A549 (cell line): ENCODE data around the gene MBD1. TPM values are rescaled to one million over a fixed set of nuclear protein-coding genes. Genes with fewer than 3 reads are reported as not detected.

ENCODE experiments used
- ATAC-seq, 2 experiments: fragments of 200-7000 bp in 1 of 2; fragments of >200 bp in 1 of 2; cut with Nextera tagmentation in 1 of 2; cut with Tn5 transposase in 1 of 2; 3 replicates each; pipeline versions ENCODE4 v1.8.0 to v1.9.1; 2018 to 2020; ENCODE audit warnings: mild to moderate bottlenecking in 1 of 2, moderate library complexity in 1 of 2
- CTCF ChIA-PET: fragments of 300-600 bp; sonication (Branson Sonifier 250); formaldehyde crosslinking; extraction: SDS; loops from one replicate; lab custom pipeline; 2021; ENCODE audit warnings: antibody characterized with exemption, inconsistent platforms; lab: Yijun Ruan, JAX
- POLR2A ChIA-PET: fragments of 350-600 bp; formaldehyde crosslinking; extraction: SDS; loops from one replicate; lab custom pipeline; 2021; ENCODE audit warnings: antibody characterized with exemption, inconsistent platforms; lab: Yijun Ruan, JAX
- DNase-seq, 2 experiments: peaks; one replicate each; pipeline versions ENCODE4 v3.0.0 to v3.0.0-alpha.2; 2011 to 2016; ENCODE audit warnings: low read depth in 1 of 2, low spot score in 1 of 2
- FAIRE-seq: peaks from 2 replicates; lab custom pipeline; 2011; peaks lifted over from hg19 to GRCh38; lab: Jason Lieb, UNC
- H3K27ac ChIP-seq, 2 experiments: fragments of >200 bp; sonication (Bioruptor Twin); formaldehyde crosslinking; 3 replicates each; pipeline ENCODE4 v1.5.1; 2016 to 2017
- H3K4me1 ChIP-seq: fragments of >200 bp; sonication (Bioruptor Twin); formaldehyde crosslinking; 3 replicates; pipeline ENCODE4 v1.6.1; 2016
- H3K4me2 ChIP-seq: fragments of >200 bp; sonication (Bioruptor Twin); formaldehyde crosslinking; 3 replicates; pipeline ENCODE4 v1.6.1; 2016
- H3K4me3 ChIP-seq: fragments of >200 bp; sonication (Bioruptor Twin); formaldehyde crosslinking; 3 replicates; pipeline ENCODE4 v1.5.1; 2016
- H3K9me3 ChIP-seq: fragments of >200 bp; sonication (Bioruptor Twin); formaldehyde crosslinking; 3 replicates; pipeline ENCODE4 v1.6.1; 2016
- CBX2 ChIP-seq: fragments of 200-600 bp; sonication (generic); IDR thresholded peaks from 2 replicates; pipeline ENCODE4 v1.6.1; 2016; ENCODE audit warnings: low read depth, mild to moderate bottlenecking, borderline replicate concordance
- CHD2 ChIP-seq: fragments of 150-350 bp; IDR thresholded peaks from 2 replicates; pipeline ENCODE4 v1.6.1; 2014; ENCODE audit warnings: low read length; ENCODE audit not compliant: partially characterized antibody
- EHF ChIP-seq: fragments of 250-450 bp; sonication (Bioruptor Pico); IDR thresholded peaks from 2 replicates; pipeline ENCODE4 v1.5.0; 2020; ENCODE audit warnings: mild to moderate bottlenecking
- EP300 ChIP-seq, 2 experiments: fragments of >200 bp; sonication (Bioruptor Twin); formaldehyde crosslinking; IDR thresholded peaks; 2 replicates in 1 of 2; 3 replicates in 1 of 2; pipeline ENCODE4 v1.6.1; 2016 to 2017
- HDAC2 ChIP-seq: fragments of 200-600 bp; sonication (generic); IDR thresholded peaks from 2 replicates; pipeline ENCODE4 v1.6.1; 2016
- JUN ChIP-seq, 2 experiments: fragments of >200 bp; sonication (Bioruptor Twin); formaldehyde crosslinking; IDR thresholded peaks; 2 replicates in 1 of 2; 3 replicates in 1 of 2; pipeline ENCODE4 v1.6.1; 2016 to 2017
- JUNB ChIP-seq: fragments of >200 bp; sonication (Bioruptor Twin); formaldehyde crosslinking; IDR thresholded peaks from 2 replicates; pipeline ENCODE4 v1.6.1; 2016
- KDM1A ChIP-seq: fragments of 200-600 bp; sonication (generic); IDR thresholded peaks from 2 replicates; pipeline ENCODE4 v1.6.1; 2016; ENCODE audit warnings: low read depth, mild to moderate bottlenecking
- MAZ ChIP-seq: fragments of 150-350 bp; IDR thresholded peaks from 2 replicates; pipeline ENCODE4 v1.6.1; 2014; ENCODE audit warnings: antibody characterized with exemption, low read depth, low read length, borderline replicate concordance
- NPAS2 ChIP-seq: fragments of 250-450 bp; sonication (Bioruptor Pico); IDR thresholded peaks from 2 replicates; pipeline ENCODE4 v1.8.0; 2022; ENCODE audit warnings: mild to moderate bottlenecking, moderate library complexity, borderline replicate concordance
- PHF8 ChIP-seq: fragments of 200-600 bp; sonication (generic); IDR thresholded peaks from 2 replicates; pipeline ENCODE4 v1.6.1; 2016; ENCODE audit warnings: low read depth, mild to moderate bottlenecking, antibody characterized with exemption, moderate library complexity, borderline replicate concordance
- SMC3 ChIP-seq: fragments of >200 bp; sonication (Bioruptor Twin); formaldehyde crosslinking; IDR thresholded peaks from 3 replicates; pipeline ENCODE4 v1.6.1; 2018; ENCODE audit warnings: inconsistent platforms
- ZC3H11A ChIP-seq: fragments of 450-650 bp; IDR thresholded peaks from 2 replicates; pipeline ENCODE4 v1.6.1; 2014; ENCODE audit warnings: antibody characterized with exemption, mild to moderate bottlenecking
- ZNF302 ChIP-seq: fragments of 250-450 bp; sonication (Bioruptor Pico); IDR thresholded peaks from 2 replicates; pipeline ENCODE4 v1.9.0; 2021; ENCODE audit warnings: inconsistent platforms, mild to moderate bottlenecking, moderate library complexity
- WGBS: methylation state at CpG from one replicate; pipeline ENCODE4 v1.1.6; 2017; ENCODE audit errors: missing lambda C conversion rate; 5-methylcytosine and 5-hydroxymethylcytosine counted together
- polyA plus RNA-seq, 4 experiments: library from polyadenylated mRNA; depleted of rRNA in 3 of 4; stranded (reverse); fragments of >200 nt; fragmentation: RNase III in 1 of 4; extraction: RNeasy Plus Mini Kit Qiagen cat#74134 plus additional on column Dnase treatment in 1 of 4; gene quantifications; 2 replicates in 3 of 4; 3 replicates in 1 of 4; pipeline ENCODE4 v1.2.3, GENCODE V29; 2011 to 2017
- TF ChIP-seq, protein P1 (sequence below): IDR thresholded peaks from 2 replicates; pipeline ENCODE4 v1.6.1; 2012
- TF ChIP-seq, protein P2 (sequence below): fragments of 200-600 bp; sonication (generic); IDR thresholded peaks from 2 replicates; pipeline ENCODE4 v1.6.1; 2016; ENCODE audit warnings: antibody characterized with exemption, mild to moderate bottlenecking, moderate library complexity
- TF ChIP-seq, protein P3 (sequence below): IDR thresholded peaks from 2 replicates; pipeline ENCODE4 v1.6.1; 2012
- TF ChIP-seq, protein P4 (sequence below): fragments of >200 bp; sonication (Bioruptor Twin); formaldehyde crosslinking; IDR thresholded peaks from 2 replicates; pipeline ENCODE4 v1.6.1; 2016

The MBD1 gene
- polyA plus RNA-seq, 2 of the 4 experiments (the other 2 are of a cell fraction): 27.9 to 28.6 TPM

DNA sequence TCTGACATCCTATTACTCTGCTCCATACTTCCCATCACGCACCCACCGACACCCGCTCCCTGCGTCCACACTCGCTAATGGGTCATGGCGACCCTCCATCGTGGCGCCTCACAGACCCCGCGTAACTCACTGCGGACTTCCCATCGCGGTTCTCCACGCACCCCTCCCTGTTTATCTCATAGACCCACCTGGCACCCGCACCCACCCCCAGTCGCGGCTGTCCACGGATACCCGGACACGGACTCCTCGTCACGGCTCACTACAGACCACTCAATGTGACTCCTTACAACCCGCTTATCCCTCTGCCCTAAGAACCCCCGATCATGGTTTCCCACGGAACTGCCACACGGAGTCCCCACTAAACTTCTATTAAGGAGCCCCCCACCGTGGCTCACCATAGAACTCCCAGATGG, 5.7 kb upstream of the MBD1 start:
- H3K27ac ChIP-seq: peak overlapping the region; percentile 74 to 96
- DNase-seq: no peak
- no peak for TF ChIP-seq SMC3
- no peak for TF ChIP-seq ZNF302 (CRISPR knock-in tag)
- TF ChIP-seq, protein P1, sequence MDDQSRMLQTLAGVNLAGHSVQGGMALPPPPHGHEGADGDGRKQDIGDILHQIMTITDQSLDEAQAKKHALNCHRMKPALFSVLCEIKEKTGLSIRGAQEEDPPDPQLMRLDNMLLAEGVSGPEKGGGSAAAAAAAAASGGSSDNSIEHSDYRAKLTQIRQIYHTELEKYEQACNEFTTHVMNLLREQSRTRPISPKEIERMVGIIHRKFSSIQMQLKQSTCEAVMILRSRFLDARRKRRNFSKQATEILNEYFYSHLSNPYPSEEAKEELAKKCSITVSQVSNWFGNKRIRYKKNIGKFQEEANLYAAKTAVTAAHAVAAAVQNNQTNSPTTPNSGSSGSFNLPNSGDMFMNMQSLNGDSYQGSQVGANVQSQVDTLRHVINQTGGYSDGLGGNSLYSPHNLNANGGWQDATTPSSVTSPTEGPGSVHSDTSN: no peak
- TF ChIP-seq, protein P2, sequence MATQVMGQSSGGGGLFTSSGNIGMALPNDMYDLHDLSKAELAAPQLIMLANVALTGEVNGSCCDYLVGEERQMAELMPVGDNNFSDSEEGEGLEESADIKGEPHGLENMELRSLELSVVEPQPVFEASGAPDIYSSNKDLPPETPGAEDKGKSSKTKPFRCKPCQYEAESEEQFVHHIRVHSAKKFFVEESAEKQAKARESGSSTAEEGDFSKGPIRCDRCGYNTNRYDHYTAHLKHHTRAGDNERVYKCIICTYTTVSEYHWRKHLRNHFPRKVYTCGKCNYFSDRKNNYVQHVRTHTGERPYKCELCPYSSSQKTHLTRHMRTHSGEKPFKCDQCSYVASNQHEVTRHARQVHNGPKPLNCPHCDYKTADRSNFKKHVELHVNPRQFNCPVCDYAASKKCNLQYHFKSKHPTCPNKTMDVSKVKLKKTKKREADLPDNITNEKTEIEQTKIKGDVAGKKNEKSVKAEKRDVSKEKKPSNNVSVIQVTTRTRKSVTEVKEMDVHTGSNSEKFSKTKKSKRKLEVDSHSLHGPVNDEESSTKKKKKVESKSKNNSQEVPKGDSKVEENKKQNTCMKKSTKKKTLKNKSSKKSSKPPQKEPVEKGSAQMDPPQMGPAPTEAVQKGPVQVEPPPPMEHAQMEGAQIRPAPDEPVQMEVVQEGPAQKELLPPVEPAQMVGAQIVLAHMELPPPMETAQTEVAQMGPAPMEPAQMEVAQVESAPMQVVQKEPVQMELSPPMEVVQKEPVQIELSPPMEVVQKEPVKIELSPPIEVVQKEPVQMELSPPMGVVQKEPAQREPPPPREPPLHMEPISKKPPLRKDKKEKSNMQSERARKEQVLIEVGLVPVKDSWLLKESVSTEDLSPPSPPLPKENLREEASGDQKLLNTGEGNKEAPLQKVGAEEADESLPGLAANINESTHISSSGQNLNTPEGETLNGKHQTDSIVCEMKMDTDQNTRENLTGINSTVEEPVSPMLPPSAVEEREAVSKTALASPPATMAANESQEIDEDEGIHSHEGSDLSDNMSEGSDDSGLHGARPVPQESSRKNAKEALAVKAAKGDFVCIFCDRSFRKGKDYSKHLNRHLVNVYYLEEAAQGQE: no peak
- no peak for TF ChIP-seq MAZ
- no peak for TF ChIP-seq KDM1A
- no peak for TF ChIP-seq EHF (CRISPR knock-in tag)
- TF ChIP-seq NPAS2 (CRISPR knock-in tag): no peak
- TF ChIP-seq JUNB: no peak
- TF ChIP-seq, all 56 proteins: peak for 0
- ChIA-PET POLR2A (no interaction called here), CTCF (no interaction called here)
- peak; percentile 1 to 5; a peak in 3 of 6 replicates for ATAC-seq
- no peak for FAIRE-seq
- 1% methylated on average over 15 of the region's 27 CpGs for WGBS
- H3K9me3 ChIP-seq: no peaks in the 10 kb centered on the region
- H3K4me2 ChIP-seq: peak overlapping the region; percentile 90
- H3K4me1 ChIP-seq: peaks cover 9% of the 10 kb centered on the region
- H3K4me3 ChIP-seq: peak overlapping the region; percentile 70

DNA sequence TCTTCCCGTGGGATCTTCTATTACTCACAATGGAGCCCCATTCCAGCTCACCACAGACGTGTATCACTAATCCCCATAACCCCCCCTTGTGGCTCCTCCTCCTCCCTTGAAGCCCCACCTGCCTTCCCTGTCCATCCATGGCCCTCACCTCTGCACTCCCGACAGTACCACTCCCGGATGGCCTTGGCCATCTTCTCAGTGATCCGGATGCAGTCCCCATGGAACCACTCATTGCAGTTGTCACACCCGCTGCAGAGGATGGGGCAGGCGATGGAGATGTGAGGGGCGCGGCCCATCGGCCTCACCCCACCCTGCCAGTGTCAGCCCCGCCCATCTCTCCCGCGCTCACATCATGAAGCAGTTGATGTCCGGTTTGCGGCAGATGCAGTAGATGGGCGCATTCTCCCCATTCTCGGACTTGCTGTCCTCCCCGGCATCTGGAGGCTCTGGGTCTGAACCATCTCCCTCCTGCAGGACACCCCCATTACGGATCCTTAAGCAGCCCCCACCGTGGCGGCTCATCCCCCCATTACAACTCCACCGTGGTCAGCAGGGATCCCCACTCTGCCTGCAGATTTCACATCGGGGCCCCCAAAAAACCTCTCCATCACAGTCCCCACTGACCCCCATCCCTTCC, 5.2 kb upstream of the MBD1 start:
- FAIRE-seq: no peak

DNA sequence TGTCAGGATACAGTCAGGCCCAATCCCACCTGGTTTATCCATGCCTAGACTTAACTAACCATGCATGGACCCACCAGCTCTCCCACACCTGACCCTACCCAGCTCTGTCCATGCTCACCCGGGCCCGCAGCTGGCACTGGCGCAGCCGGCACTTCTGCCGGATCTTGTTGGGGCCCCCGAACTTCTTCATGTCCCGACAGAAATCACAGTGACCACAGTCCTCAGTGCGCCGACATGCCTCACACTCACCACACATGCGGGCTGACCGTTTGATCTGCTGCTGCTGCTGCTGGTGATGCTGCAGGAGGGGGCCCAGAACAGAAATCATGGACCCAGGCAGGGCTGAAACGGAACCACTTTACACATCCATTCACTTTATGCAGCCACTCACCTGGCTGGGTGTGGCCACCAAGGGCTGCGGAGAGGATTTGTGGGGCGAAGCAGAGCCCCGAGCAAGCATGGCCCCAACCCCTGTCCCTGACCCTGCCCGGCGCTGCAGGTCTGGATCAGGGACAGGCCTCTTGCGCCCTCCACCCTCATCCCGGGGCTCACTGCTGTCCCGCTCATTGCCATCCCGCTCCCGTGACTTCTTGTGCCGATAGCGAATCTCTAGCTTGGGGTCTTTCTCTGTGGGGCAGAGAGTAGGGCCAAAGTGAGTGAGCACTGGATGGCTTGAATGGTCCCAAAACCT, 4.5 kb upstream of the MBD1 start:
- CTCF ChIA-PET: no interaction called here
- POLR2A ChIA-PET: no interaction called here

More for the DNA sequence above, 5.2 kb upstream of the MBD1 start:
- H3K4me3 ChIP-seq: peak overlapping the region; percentile 70
- peak in 1 of 2 experiments; percentile 37 for DNase-seq
- peak in 1 of 2 experiments; percentile 47; a peak in 3 of 6 replicates for ATAC-seq
- no peaks in the 10 kb centered on the region for H3K9me3 ChIP-seq
- H3K4me1 ChIP-seq: peaks cover 11% of the 10 kb centered on the region
- peak overlapping the region; percentile 74 to 96 for H3K27ac ChIP-seq
- H3K4me2 ChIP-seq: peak overlapping the region; percentile 90
- WGBS: 6% methylated on average over 15 of the region's 23 CpGs
- TF ChIP-seq NPAS2 (CRISPR knock-in tag) (no peak), ZC3H11A (no peak), CBX2 (no peak), EP300 (IDR thresholded peaks at IDR 0.05) (no peak), JUN (IDR thresholded peaks at IDR 0.05) (no peak), PHF8 (no peak)
- TF ChIP-seq, protein P1: no peak
- TF ChIP-seq, protein P3, sequence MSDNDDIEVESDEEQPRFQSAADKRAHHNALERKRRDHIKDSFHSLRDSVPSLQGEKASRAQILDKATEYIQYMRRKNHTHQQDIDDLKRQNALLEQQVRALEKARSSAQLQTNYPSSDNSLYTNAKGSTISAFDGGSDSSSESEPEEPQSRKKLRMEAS: no peak
- CTCF ChIA-PET: no interaction called here
- POLR2A ChIA-PET: no interaction called here

More for the DNA sequence above, 4.5 kb upstream of the MBD1 start:
- 99% methylated on average over 10 of the region's 24 CpGs for WGBS
- Histone ChIP-seq H3K4me1 (peaks cover 11% of the 10 kb centered on the region), H3K9me3 (no peaks in the 10 kb centered on the region), H3K27ac (no peak overlapping the region; a peak in 1 of 6 replicates), H3K4me2 (peak overlapping the region; percentile 90), H3K4me3 (no peak overlapping the region; the same call in 2 of the 3 replicates)
- TF ChIP-seq, protein P4, sequence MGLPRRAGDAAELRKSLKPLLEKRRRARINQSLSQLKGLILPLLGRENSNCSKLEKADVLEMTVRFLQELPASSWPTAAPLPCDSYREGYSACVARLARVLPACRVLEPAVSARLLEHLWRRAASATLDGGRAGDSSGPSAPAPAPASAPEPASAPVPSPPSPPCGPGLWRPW: no peak
- TF ChIP-seq HDAC2: no peak
- TF ChIP-seq CHD2: no peak
- DNase-seq (no peak), ATAC-seq (no peak), FAIRE-seq (no peak)
